AG04449 (cell line): ENCODE results near the gene MSANTD7.

Experiments used
- CTCF ChIA-PET: fragments of 350-600 bp; formaldehyde crosslinking; extraction: SDS; loops from one replicate; lab custom pipeline; 2021; ENCODE audit warnings: antibody characterized with exemption; lab: Yijun Ruan, JAX
- POLR2A ChIA-PET: fragments of 400-600, 350-600 bp; formaldehyde crosslinking; extraction: SDS; loops from one replicate; lab custom pipeline; 2020; ENCODE audit warnings: antibody characterized with exemption, inconsistent platforms; lab: Yijun Ruan, JAX
- DNase-seq: peaks from one replicate; pipeline ENCODE4 v3.0.0-alpha.2; 2010; ENCODE audit warnings: low read depth, low spot score
- H3K4me3 ChIP-seq: 2 replicates; pipeline ENCODE4 v1.5.1; 2011; ENCODE audit warnings: low read depth, mild to moderate bottlenecking, control low read depth, low read length
- CTCF ChIP-seq: IDR thresholded peaks from one replicate; pipeline ENCODE4 v1.5.1; 2011; ENCODE audit warnings: mild to moderate bottlenecking, moderate library complexity, low read length, control low read depth, inconsistent platforms; ENCODE audit not compliant: insufficient read depth; ENCODE audit errors: missing control alignments

The MSANTD7 gene

GRCh38 chr10:14843327-14843988 lies 5.4 kb downstream of the MSANTD7 start:
- TF ChIP-seq CTCF: no peak
- CTCF ChIA-PET: interaction anchor here (1.2 kb wide), 1 partner anchor 11 kb away, joined by 3 read pairs; no protein-coding TSS in a partner anchor

GRCh38 chr10:14844948-14845347 lies 6.8 kb downstream of the MSANTD7 start:
- CTCF ChIA-PET: interaction anchor here (0.9 to 1.5 kb wide), 4 partner anchors 12 to 308 kb away, joined by 3 read pairs; no protein-coding TSS in a partner anchor
- no peak for TF ChIP-seq CTCF
- no peak overlapping the region for H3K4me3 ChIP-seq
- no peak for DNase-seq
- POLR2A ChIA-PET: no interaction called here

More at GRCh38 chr10:14843327-14843988, 5.4 kb downstream of the MSANTD7 start:
- H3K4me3 ChIP-seq: no peak overlapping the region
- no peak for DNase-seq
- POLR2A ChIA-PET: interaction anchor here (0.5 kb wide), 1 partner anchor 1594 kb away, joined by 4 read pairs; no protein-coding TSS in a partner anchor

GRCh38 chr10:14852236-14852635 lies 14.1 kb downstream of the MSANTD7 start:
- no peak overlapping the region for H3K4me3 ChIP-seq
- ChIA-PET CTCF (interaction anchor here (1.5 kb wide), 1 partner anchor 353 kb away, joined by 4 read pairs; no protein-coding TSS in a partner anchor), POLR2A (no interaction called here)
- TF ChIP-seq CTCF: no peak
- DNase-seq: no peak

GRCh38 chr10:14855453-14855852 lies 17.3 kb downstream of the MSANTD7 start:
- POLR2A ChIA-PET: no interaction called here
- DNase-seq: no peak
- H3K4me3 ChIP-seq: no peak overlapping the region
- CTCF ChIA-PET: interaction anchor here (1.4 kb wide), 1 partner anchor 12 kb away, joined by 3 read pairs; no protein-coding TSS in a partner anchor
- no peak for TF ChIP-seq CTCF

- ChIA-PET POLR2A (no interaction called here), CTCF (no interaction called here)
- DNase-seq: no peak
- no peak for TF ChIP-seq CTCF
- no peak overlapping the region for H3K4me3 ChIP-seq
These were observed 20.3 kb downstream of the MSANTD7 start for GRCh38 chr10:14858338-14858960.

- TF ChIP-seq CTCF: no peak
- ChIA-PET POLR2A (interaction anchor here (1.0 kb wide), 1 partner anchor 21 kb away, joined by 3 read pairs; the partner anchor contains the start of genes CDNF, HSPA14 and MSANTD7), CTCF (interaction anchor here (1.4 kb wide), 1 partner anchor 247 kb away, joined by 3 read pairs; no protein-coding TSS in a partner anchor)
- H3K4me3 ChIP-seq: no peak overlapping the region
- no peak for DNase-seq
These were observed 20.9 kb downstream of the MSANTD7 start for GRCh38 chr10:14859043-14859442.
